HepG2 (cell line): ENCODE measurements around the gene TACC3. TPM values are rescaled to one million over a fixed set of nuclear protein-coding genes. Genes with fewer than 3 reads are reported as not detected.
A peak's percentile ranks its signal among the peaks of the same experiment; 100 is the strongest.

Experiments used
- AGO2 ChIP-seq: fragments of 200-400 bp; formaldehyde crosslinking; optimal IDR thresholded peaks from 2 replicates; pipeline ENCODE3; 2017; ENCODE audit warnings: mild to moderate bottlenecking, low read depth, low read length, moderate library complexity
- JUNB ChIP-seq: sonication (generic); formaldehyde crosslinking; IDR thresholded peaks from 2 replicates; pipeline ENCODE4 v1.8.0; 2022; ENCODE audit warnings: missing genetic modification reagents, mild to moderate bottlenecking, borderline replicate concordance
- MTA1 ChIP-seq: sonication (generic); formaldehyde crosslinking; IDR thresholded peaks from 2 replicates; pipeline ENCODE4 v1.4.0; 2020; ENCODE audit warnings: missing genetic modification reagents, mild to moderate bottlenecking, borderline replicate concordance
- NCOA5 ChIP-seq: sonication (generic); formaldehyde crosslinking; IDR thresholded peaks from 2 replicates; pipeline ENCODE4 v1.4.0; 2020; ENCODE audit warnings: missing genetic modification reagents
- PHF21A ChIP-seq: sonication (generic); formaldehyde crosslinking; IDR thresholded peaks from 2 replicates; pipeline ENCODE4 v1.5.0; 2020; ENCODE audit warnings: mild to moderate bottlenecking, missing genetic modification reagents
- TCF12 ChIP-seq, 2 experiments: fragments of 450-650 bp in 1 of 2; sonication (generic) in 1 of 2; formaldehyde crosslinking in 1 of 2; IDR thresholded peaks; 2 replicates each; pipeline versions ENCODE4 v1.6.1 to v1.8.0; 2017 to 2022; ENCODE audit warnings: antibody characterized with exemption in 1 of 2, mild to moderate bottlenecking in 1 of 2, missing genetic modification reagents in 1 of 2, moderate library complexity in 1 of 2
- ZBTB3 ChIP-seq: sonication (generic); formaldehyde crosslinking; IDR thresholded peaks from 2 replicates; pipeline ENCODE4 v1.4.0; 2020; ENCODE audit warnings: low read depth, mild to moderate bottlenecking, moderate library complexity, missing genetic modification reagents, borderline replicate concordance
- ZMYM2 ChIP-seq: sonication (generic); formaldehyde crosslinking; IDR thresholded peaks from 2 replicates; pipeline ENCODE4 v1.8.0; 2022; ENCODE audit warnings: mild to moderate bottlenecking, missing genetic modification reagents
- ZNF17 ChIP-seq: sonication (generic); formaldehyde crosslinking; IDR thresholded peaks from 2 replicates; pipeline ENCODE4 v1.5.0; 2020; ENCODE audit warnings: mild to moderate bottlenecking, missing genetic modification reagents
- ZNF607 ChIP-seq: sonication (generic); formaldehyde crosslinking; IDR thresholded peaks from 2 replicates; pipeline ENCODE4 v1.5.1; 2020; ENCODE audit warnings: missing genetic modification reagents, mild to moderate bottlenecking, borderline replicate concordance
- ZNF83 ChIP-seq: sonication (generic); formaldehyde crosslinking; IDR thresholded peaks from 2 replicates; pipeline ENCODE4 v1.4.0; 2020; ENCODE audit warnings: missing genetic modification reagents, mild to moderate bottlenecking, borderline replicate concordance
- polyA plus RNA-seq, 8 experiments: library from polyadenylated mRNA; depleted of rRNA in 3 of 8; stranded (reverse) in 7 of 8; unstranded in 1 of 8; fragments of >200 nt; fragmentation: Illumina TruSeq in 4 of 8; extraction: Trizol in 4 of 8; gene quantifications; 2 replicates each; pipeline versions ENCODE4 v1.2.1 to v1.2.3, GENCODE V29; 2011 to 2016; ENCODE audit warnings: low read depth in 4 of 8, missing spikeins in 1 of 8, mixed read lengths in 1 of 8; ENCODE audit not compliant: insufficient read depth in 1 of 8
- total RNA-seq, 5 experiments: library from RNA; depleted of rRNA; stranded (reverse); fragments of >200 nt; fragmentation: Illumina TruSeq; extraction: Trizol; gene quantifications; 2 replicates each; pipeline ENCODE4 v1.2.3, GENCODE V29; 2016; ENCODE audit warnings: low read depth in 1 of 5
- TF ChIP-seq, protein P1 (sequence below): IDR thresholded peaks from 2 replicates; pipeline ENCODE4 v1.6.1; 2016; ENCODE audit warnings: mild to moderate bottlenecking
- TF ChIP-seq, protein P2 (sequence below): sonication (generic); formaldehyde crosslinking; IDR thresholded peaks from 2 replicates; pipeline ENCODE4 v1.5.0; 2020; ENCODE audit warnings: missing genetic modification reagents
- TF ChIP-seq, protein P3 (sequence below): sonication (generic); formaldehyde crosslinking; IDR thresholded peaks from 2 replicates; pipeline ENCODE4 v1.4.0; 2020; ENCODE audit warnings: missing genetic modification reagents, borderline replicate concordance
- TF ChIP-seq, protein P4 (sequence below): sonication (generic); formaldehyde crosslinking; IDR thresholded peaks from 2 replicates; pipeline ENCODE4 v1.5.1; 2020; ENCODE audit warnings: mild to moderate bottlenecking, missing genetic modification reagents
- TF ChIP-seq, protein P5 (sequence below): sonication (generic); formaldehyde crosslinking; IDR thresholded peaks from 2 replicates; pipeline ENCODE4 v1.8.0; 2022; ENCODE audit warnings: missing genetic modification reagents, mild to moderate bottlenecking, inconsistent platforms, borderline replicate concordance
- TF ChIP-seq, protein P6 (sequence below): sonication (generic); formaldehyde crosslinking; IDR thresholded peaks from 2 replicates; pipeline ENCODE4 v1.5.0; 2020; ENCODE audit warnings: missing genetic modification reagents

The TACC3 gene
- total and polyA plus RNA-seq, 2 of the 13 experiments (the other 11 are each of a cell fraction or from before 2014, with no cell fraction given), result 20.3 to 21.2 TPM

DNA sequence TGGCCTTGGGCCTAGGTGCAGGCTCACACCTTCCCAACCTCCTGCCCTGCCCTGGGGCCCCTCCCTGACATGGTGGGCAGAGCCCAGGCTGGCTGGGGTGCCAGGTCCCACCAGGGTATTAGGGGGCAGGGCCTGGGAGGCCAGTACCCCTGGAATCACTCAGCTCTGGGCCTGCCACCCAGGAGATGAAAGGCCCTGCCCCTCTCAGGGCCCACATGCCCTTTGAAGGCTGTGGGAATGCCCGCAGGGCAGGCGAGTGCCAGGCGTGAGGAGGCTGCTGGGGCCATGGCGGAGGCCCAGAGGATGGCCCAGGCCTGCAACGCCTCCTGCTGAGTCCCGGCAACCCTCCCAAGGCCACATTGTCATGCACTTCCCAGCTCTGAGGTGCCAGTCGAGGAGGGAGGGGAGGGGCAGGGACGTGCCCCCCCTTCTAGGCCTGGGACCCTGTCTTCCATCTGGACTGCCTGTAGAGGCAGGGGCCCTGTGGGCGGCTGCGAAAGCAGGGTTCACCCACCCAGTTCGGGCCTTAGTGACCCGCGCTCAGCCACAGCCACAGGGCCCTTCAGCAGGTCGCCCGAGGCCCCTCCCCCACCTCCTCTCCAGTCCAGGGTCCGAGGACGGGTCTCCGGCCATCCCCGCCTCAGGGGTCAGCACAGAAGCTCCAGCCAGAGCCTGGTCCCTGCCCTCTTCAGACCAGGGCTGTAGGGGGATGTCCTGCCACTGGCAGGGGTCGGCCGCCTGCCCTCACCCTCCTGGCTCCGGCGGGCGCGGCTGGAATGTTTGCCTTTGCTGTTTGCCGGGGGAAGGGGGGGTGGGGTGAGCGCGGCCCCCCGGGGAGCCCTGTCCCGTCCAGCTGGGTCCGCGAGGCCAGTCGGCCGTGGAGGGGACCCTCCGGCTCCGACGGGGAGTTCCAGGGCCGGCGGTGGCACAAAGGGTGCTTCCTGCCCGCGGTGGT lies 45.1 kb downstream of the TACC3 start (continued):
- TF ChIP-seq, protein P1, sequence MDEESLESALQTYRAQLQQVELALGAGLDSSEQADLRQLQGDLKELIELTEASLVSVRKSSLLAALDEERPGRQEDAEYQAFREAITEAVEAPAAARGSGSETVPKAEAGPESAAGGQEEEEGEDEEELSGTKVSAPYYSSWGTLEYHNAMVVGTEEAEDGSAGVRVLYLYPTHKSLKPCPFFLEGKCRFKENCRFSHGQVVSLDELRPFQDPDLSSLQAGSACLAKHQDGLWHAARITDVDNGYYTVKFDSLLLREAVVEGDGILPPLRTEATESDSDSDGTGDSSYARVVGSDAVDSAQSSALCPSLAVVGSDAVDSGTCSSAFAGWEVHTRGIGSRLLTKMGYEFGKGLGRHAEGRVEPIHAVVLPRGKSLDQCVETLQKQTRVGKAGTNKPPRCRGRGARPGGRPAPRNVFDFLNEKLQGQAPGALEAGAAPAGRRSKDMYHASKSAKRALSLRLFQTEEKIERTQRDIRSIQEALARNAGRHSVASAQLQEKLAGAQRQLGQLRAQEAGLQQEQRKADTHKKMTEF (CRISPR knock-in tag), result peak; percentile 79
- TF ChIP-seq ZNF17 (CRISPR knock-in tag) (no peak), AGO2 (peak; percentile 93), ZNF83 (no peak; the same call in 1 of the 2 replicates), PHF21A (CRISPR knock-in tag) (peak; percentile 97), NCOA5 (0 out of 2 replicates have a peak, but pooled peaks have one; percentile 91), ZMYM2 (CRISPR knock-in tag) (peak; percentile 80; the same call in 1 of the 2 replicates), JUNB (CRISPR knock-in tag) (no peak), TCF12 (IDR thresholded peaks at IDR 0.05) (no peak), TCF12 (CRISPR knock-in tag; IDR thresholded peaks at IDR 0.05) (peak; percentile 59; the same call in 1 of the 2 replicates), MTA1 (CRISPR knock-in tag) (peak; percentile 88; the same call in 1 of the 2 replicates), ZNF607 (CRISPR knock-in tag) (peak; percentile 60), ZBTB3 (CRISPR knock-in tag) (no peak)
- TF ChIP-seq, protein P2, sequence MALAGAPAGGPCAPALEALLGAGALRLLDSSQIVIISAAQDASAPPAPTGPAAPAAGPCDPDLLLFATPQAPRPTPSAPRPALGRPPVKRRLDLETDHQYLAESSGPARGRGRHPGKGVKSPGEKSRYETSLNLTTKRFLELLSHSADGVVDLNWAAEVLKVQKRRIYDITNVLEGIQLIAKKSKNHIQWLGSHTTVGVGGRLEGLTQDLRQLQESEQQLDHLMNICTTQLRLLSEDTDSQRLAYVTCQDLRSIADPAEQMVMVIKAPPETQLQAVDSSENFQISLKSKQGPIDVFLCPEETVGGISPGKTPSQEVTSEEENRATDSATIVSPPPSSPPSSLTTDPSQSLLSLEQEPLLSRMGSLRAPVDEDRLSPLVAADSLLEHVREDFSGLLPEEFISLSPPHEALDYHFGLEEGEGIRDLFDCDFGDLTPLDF (CRISPR knock-in tag), result peak; percentile 41
- TF ChIP-seq, protein P3, sequence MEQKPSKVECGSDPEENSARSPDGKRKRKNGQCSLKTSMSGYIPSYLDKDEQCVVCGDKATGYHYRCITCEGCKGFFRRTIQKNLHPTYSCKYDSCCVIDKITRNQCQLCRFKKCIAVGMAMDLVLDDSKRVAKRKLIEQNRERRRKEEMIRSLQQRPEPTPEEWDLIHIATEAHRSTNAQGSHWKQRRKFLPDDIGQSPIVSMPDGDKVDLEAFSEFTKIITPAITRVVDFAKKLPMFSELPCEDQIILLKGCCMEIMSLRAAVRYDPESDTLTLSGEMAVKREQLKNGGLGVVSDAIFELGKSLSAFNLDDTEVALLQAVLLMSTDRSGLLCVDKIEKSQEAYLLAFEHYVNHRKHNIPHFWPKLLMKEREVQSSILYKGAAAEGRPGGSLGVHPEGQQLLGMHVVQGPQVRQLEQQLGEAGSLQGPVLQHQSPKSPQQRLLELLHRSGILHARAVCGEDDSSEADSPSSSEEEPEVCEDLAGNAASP (CRISPR knock-in tag), result peak; percentile 52
- TF ChIP-seq, protein P4, sequence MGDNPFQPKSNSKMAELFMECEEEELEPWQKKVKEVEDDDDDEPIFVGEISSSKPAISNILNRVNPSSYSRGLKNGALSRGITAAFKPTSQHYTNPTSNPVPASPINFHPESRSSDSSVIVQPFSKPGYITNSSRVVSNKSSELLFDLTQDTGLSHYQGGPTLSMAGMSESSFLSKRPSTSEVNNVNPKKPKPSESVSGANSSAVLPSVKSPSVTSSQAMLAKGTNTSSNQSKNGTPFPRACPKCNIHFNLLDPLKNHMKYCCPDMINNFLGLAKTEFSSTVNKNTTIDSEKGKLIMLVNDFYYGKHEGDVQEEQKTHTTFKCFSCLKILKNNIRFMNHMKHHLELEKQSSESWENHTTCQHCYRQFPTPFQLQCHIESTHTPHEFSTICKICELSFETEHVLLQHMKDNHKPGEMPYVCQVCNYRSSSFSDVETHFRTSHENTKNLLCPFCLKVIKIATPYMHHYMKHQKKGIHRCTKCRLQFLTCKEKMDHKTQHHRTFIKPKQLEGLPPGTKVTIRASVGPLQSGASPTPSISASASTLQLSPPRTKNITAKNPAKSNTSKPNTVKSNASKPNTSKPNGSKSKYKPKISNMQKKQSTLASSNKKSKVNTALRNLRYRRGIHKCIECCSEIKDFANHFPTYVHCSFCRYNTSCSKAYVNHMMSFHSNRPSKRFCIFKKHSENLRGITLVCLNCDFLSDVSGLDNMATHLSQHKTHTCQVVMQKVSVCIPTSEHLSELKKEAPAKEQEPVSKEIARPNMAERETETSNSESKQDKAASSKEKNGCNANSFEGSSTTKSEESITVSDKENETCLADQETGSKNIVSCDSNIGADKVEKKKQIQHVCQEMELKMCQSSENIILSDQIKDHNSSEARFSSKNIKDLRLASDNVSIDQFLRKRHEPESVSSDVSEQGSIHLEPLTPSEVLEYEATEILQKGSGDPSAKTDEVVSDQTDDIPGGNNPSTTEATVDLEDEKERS (CRISPR knock-in tag), result no peak
- TF ChIP-seq, protein P5, sequence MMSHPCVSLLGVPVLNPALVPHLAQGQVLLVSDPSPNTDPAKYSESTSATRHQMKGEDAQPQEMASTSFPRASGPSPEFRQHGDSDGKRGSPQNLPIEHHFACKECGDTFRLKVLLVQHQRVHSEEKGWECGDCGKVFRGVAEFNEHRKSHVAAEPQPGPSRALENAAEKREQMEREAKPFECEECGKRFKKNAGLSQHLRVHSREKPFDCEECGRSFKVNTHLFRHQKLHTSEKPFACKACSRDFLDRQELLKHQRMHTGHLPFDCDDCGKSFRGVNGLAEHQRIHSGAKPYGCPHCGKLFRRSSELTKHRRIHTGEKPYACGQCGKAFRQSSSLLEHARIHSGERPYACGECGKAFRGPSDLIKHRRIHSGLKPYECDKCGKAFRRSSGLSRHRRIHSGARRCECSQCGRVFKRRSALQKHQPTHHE (CRISPR knock-in tag), result peak; percentile 80; the same call in 1 of the 2 replicates
- TF ChIP-seq, protein P6, sequence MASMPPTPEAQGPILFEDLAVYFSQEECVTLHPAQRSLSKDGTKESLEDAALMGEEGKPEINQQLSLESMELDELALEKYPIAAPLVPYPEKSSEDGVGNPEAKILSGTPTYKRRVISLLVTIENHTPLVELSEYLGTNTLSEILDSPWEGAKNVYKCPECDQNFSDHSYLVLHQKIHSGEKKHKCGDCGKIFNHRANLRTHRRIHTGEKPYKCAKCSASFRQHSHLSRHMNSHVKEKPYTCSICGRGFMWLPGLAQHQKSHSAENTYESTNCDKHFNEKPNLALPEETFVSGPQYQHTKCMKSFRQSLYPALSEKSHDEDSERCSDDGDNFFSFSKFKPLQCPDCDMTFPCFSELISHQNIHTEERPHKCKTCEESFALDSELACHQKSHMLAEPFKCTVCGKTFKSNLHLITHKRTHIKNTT, result no peak
